GM23338 (cell line): ENCODE results near the gene ANKRD44.

Experiments
- ETS1 ChIP-seq: IDR thresholded peaks from 2 replicates; pipeline ENCODE4 v1.6.1; 2016; ENCODE audit warnings: antibody characterized with exemption
- EZH2 ChIP-seq: fragments of 200-600 bp; sonication (generic); IDR thresholded peaks from one replicate; pipeline ENCODE4 v1.8.0; 2017; ENCODE audit warnings: antibody characterized with exemption, mild to moderate bottlenecking, low read depth; ENCODE audit not compliant: unreplicated experiment
- EZH2phosphoT487 ChIP-seq: fragments of 200-600 bp; sonication (generic); IDR thresholded peaks from one replicate; pipeline ENCODE4 v1.8.1; 2018; ENCODE audit warnings: antibody characterized with exemption; ENCODE audit not compliant: unreplicated experiment
- POLR2AphosphoS5 ChIP-seq: IDR thresholded peaks from 2 replicates; pipeline ENCODE4 v1.6.1; 2016; ENCODE audit warnings: antibody characterized with exemption, low read depth
- ZNF114 ChIP-seq: fragments of 250-450 bp; sonication (Bioruptor Pico); IDR thresholded peaks from 2 replicates; pipeline ENCODE4 v1.5.0; 2020; ENCODE audit warnings: mild to moderate bottlenecking, moderate library complexity
- TF ChIP-seq, protein P1 (sequence below): IDR thresholded peaks from one replicate; pipeline ENCODE4 v1.6.1; 2018; ENCODE audit warnings: antibody characterized with exemption; ENCODE audit not compliant: unreplicated experiment
- TF ChIP-seq, protein P2 (sequence below), 2 experiments: fragments of 200-600 bp in 1 of 2; sonication (generic) in 1 of 2; conservative IDR thresholded peaks; 2 replicates each; pipeline versions ENCODE4 v1.5.1 to v1.6.1; 2016 to 2017; ENCODE audit warnings: antibody characterized with exemption in 2 of 2, low read depth in 2 of 2, mild to moderate bottlenecking in 2 of 2, moderate library complexity in 1 of 2

- no peak for TF ChIP-seq POLR2AphosphoS5
- TF ChIP-seq EZH2phosphoT487, result no peak
- TF ChIP-seq, protein P1, sequence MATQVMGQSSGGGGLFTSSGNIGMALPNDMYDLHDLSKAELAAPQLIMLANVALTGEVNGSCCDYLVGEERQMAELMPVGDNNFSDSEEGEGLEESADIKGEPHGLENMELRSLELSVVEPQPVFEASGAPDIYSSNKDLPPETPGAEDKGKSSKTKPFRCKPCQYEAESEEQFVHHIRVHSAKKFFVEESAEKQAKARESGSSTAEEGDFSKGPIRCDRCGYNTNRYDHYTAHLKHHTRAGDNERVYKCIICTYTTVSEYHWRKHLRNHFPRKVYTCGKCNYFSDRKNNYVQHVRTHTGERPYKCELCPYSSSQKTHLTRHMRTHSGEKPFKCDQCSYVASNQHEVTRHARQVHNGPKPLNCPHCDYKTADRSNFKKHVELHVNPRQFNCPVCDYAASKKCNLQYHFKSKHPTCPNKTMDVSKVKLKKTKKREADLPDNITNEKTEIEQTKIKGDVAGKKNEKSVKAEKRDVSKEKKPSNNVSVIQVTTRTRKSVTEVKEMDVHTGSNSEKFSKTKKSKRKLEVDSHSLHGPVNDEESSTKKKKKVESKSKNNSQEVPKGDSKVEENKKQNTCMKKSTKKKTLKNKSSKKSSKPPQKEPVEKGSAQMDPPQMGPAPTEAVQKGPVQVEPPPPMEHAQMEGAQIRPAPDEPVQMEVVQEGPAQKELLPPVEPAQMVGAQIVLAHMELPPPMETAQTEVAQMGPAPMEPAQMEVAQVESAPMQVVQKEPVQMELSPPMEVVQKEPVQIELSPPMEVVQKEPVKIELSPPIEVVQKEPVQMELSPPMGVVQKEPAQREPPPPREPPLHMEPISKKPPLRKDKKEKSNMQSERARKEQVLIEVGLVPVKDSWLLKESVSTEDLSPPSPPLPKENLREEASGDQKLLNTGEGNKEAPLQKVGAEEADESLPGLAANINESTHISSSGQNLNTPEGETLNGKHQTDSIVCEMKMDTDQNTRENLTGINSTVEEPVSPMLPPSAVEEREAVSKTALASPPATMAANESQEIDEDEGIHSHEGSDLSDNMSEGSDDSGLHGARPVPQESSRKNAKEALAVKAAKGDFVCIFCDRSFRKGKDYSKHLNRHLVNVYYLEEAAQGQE, result no peak
- TF ChIP-seq ETS1, result no peak
- TF ChIP-seq, protein P2, sequence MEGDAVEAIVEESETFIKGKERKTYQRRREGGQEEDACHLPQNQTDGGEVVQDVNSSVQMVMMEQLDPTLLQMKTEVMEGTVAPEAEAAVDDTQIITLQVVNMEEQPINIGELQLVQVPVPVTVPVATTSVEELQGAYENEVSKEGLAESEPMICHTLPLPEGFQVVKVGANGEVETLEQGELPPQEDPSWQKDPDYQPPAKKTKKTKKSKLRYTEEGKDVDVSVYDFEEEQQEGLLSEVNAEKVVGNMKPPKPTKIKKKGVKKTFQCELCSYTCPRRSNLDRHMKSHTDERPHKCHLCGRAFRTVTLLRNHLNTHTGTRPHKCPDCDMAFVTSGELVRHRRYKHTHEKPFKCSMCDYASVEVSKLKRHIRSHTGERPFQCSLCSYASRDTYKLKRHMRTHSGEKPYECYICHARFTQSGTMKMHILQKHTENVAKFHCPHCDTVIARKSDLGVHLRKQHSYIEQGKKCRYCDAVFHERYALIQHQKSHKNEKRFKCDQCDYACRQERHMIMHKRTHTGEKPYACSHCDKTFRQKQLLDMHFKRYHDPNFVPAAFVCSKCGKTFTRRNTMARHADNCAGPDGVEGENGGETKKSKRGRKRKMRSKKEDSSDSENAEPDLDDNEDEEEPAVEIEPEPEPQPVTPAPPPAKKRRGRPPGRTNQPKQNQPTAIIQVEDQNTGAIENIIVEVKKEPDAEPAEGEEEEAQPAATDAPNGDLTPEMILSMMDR (conservative IDR thresholded peaks at IDR 0.05; ENCODE audit: low read depth in 2 of 2), result no peak
- no peak for TF ChIP-seq EZH2
- TF ChIP-seq ZNF114, result no peak
Observed at GRCh38 chr2:196939371-196939770, 371.2 kb downstream of the ANKRD44 start.
